HG03558 (cell line): ENCODE results near the gene SASH1.

Source experiments
- ATAC-seq: cut with Tn5 transposase; IDR thresholded peaks from one replicate; pipeline ENCODE4 v1.9.1; 2021; ENCODE audit warnings: moderate number of reproducible peaks; ENCODE audit not compliant: unreplicated experiment; ENCODE audit errors: extremely low read depth

The SASH1 gene

GRCh38 chr6:148342350-148343046 is at the start of gene SASH1:
Gene SASH1, plus strand, starts transcription at chr6:148342838. Its CDS starts 230 bp downstream, at chr6:148343068.
- ATAC-seq: peak; percentile 67

GRCh38 chr6:148293181-148293995 is 49.2 kb upstream of the SASH1 start:
- ATAC-seq: no peak

- ATAC-seq: no peak
Observed at GRCh38 chr6:148294059-148294458, 48.6 kb upstream of the SASH1 start.

- no peak for ATAC-seq
Observed at GRCh38 chr6:148295261-148295887, 47.3 kb upstream of the SASH1 start.

GRCh38 chr6:148296771-148297170 is 45.9 kb upstream of the SASH1 start:
- no peak for ATAC-seq

GRCh38 chr6:148298683-148299082 is 44.0 kb upstream of the SASH1 start:
- ATAC-seq: no peak

- ATAC-seq: no peak
Observed at GRCh38 chr6:148303616-148304015, 39.0 kb upstream of the SASH1 start.

- ATAC-seq: no peak
Observed at GRCh38 chr6:148304976-148305375, 37.7 kb upstream of the SASH1 start.

- ATAC-seq: no peak
Observed at GRCh38 chr6:148306286-148306685, 36.4 kb upstream of the SASH1 start.

- no peak for ATAC-seq
Observed at GRCh38 chr6:148307405-148307804, 35.2 kb upstream of the SASH1 start.

GRCh38 chr6:148309301-148309700 is 33.3 kb upstream of the SASH1 start:
- ATAC-seq: no peak

- ATAC-seq: no peak
Observed at GRCh38 chr6:148311966-148312669, 30.5 kb upstream of the SASH1 start.

- ATAC-seq: no peak
Observed at GRCh38 chr6:148313488-148313887, 29.1 kb upstream of the SASH1 start.

- ATAC-seq: no peak
Observed at GRCh38 chr6:148316308-148316707, 26.3 kb upstream of the SASH1 start.

- no peak for ATAC-seq
Observed at GRCh38 chr6:148317051-148317450, 25.6 kb upstream of the SASH1 start.

GRCh38 chr6:148317739-148318138 is 24.9 kb upstream of the SASH1 start:
- ATAC-seq: no peak

- no peak for ATAC-seq
Observed at GRCh38 chr6:148322704-148323103, 19.9 kb upstream of the SASH1 start.

GRCh38 chr6:148323344-148323743 is 19.3 kb upstream of the SASH1 start:
- ATAC-seq: no peak

- no peak for ATAC-seq
Observed at GRCh38 chr6:148324297-148324985, 18.2 kb upstream of the SASH1 start.
